ENCODE data around the gene UST. TPM values are rescaled to one million over a fixed set of nuclear protein-coding genes. Genes with fewer than 3 reads are reported as not detected.
"Not testable (repeated sequence)": the region's sequence is repeated elsewhere in the genome, so short reads cannot be mapped to it uniquely, and the experiment has no call there.

UST gene
- total and polyA plus RNA-seq, 2 donors (not counting 1 experiment from before 2014, with no cell fraction given): 7.3 to 16.9 TPM

- H3K4me1 Mint-ChIP-seq: peaks cover 70% of the 10 kb centered on the region
Measured at GRCh38 chr6:148864132-148864531, 117.3 kb downstream of the UST start.

GRCh38 chr6:148864941-148865340 lies 118.1 kb downstream of the UST start:
- H3K9me3 Mint-ChIP-seq (ENCODE audit: insufficient read depth): no peaks in the 10 kb centered on the region
- H3K4me1 Mint-ChIP-seq: peaks cover 74% of the 10 kb centered on the region

More at GRCh38 chr6:148864132-148864531, 117.3 kb downstream of the UST start:
- H3K4me3 Mint-ChIP-seq; intact Hi-C loops (cut with micrococcal nuclease); H3K9ac ChIP-seq (ENCODE audit: low read length); H3K9me3 Mint-ChIP-seq (ENCODE audit: insufficient read depth); H3K27ac Mint-ChIP-seq; H3K27ac ChIP-seq (ENCODE audit: low read length in 2 of 2); H3K9me3 ChIP-seq (ENCODE audit: control extremely low read depth in 1 of 3, control insufficient read depth in 2 of 3, insufficient read depth in 1 of 3, low read length in 2 of 3); H3K36me3 ChIP-seq (replicated peaks in 1 of 2; ENCODE audit: control extremely low read depth in 1 of 2, control insufficient read depth in 1 of 2, extremely low read depth in 1 of 2, insufficient read depth in 2 of 2, low read length in 1 of 2); H3K27me3 Mint-ChIP-seq; H2AFZ ChIP-seq (ENCODE audit: insufficient read depth, low read depth, low read length, poor library complexity, severe bottlenecking); H3K27me3 ChIP-seq (replicated peaks in 1 of 4; ENCODE audit: control extremely low read depth in 1 of 4, control insufficient read depth in 3 of 4, insufficient read depth in 4 of 4, low read length in 3 of 4); H3K4me2 ChIP-seq (replicated peaks; ENCODE audit: low read depth, low read length, poor library complexity, severe bottlenecking); DNase-seq; ATAC-seq (ENCODE audit: low read depth); H3K4me3 ChIP-seq (ENCODE audit: control extremely low read depth in 1 of 5, extremely low read depth in 1 of 5, insufficient read depth in 1 of 5, low read depth in 2 of 5, low read length in 4 of 5); H4K20me1 ChIP-seq (ENCODE audit: control insufficient read depth, insufficient read depth, low read length, poor library complexity, severe bottlenecking): not testable (repeated sequence)
- H3K4me1 ChIP-seq (ENCODE audit: control insufficient read depth in 2 of 2, insufficient read depth in 2 of 2, low read length in 2 of 2): peaks cover 26 to 35% of the 10 kb centered on the region in 2 donors
- 97% methylated on average over 13 of the region's 16 CpGs for WGBS (ENCODE audit: insufficient coverage)
- H3K79me2 ChIP-seq (ENCODE audit: control insufficient read depth, insufficient read depth, low read length): peaks cover 42% of the 10 kb centered on the region
- POLR2A ChIA-PET: interaction anchor here (0.6 kb wide), 1 partner anchor 36 kb away, joined by 3 read pairs; no protein-coding TSS in a partner anchor
- CTCF ChIA-PET: interaction anchor here (0.8 kb wide), 1 partner anchor 164 kb away, joined by 3 read pairs; no protein-coding TSS in a partner anchor

More at GRCh38 chr6:148864941-148865340, 118.1 kb downstream of the UST start:
- no peak overlapping the region for H2AFZ ChIP-seq (ENCODE audit: insufficient read depth, low read depth, low read length, poor library complexity, severe bottlenecking)
- no peaks in the 10 kb centered on the region for H3K27me3 ChIP-seq (replicated peaks in 1 of 4; ENCODE audit: control extremely low read depth in 1 of 4, control insufficient read depth in 3 of 4, insufficient read depth in 4 of 4, low read length in 3 of 4)
- peaks cover 0 to 4% (median 2%) of the 10 kb centered on the region in 3 donors for H3K9me3 ChIP-seq (ENCODE audit: control extremely low read depth in 1 of 3, control insufficient read depth in 2 of 3, insufficient read depth in 1 of 3, low read length in 2 of 3)
- ATAC-seq (ENCODE audit: low read depth): no peak
- WGBS (ENCODE audit: insufficient coverage): 82% methylated on average over 5 of the region's 5 CpGs
- no peaks in the 10 kb centered on the region for H4K20me1 ChIP-seq (ENCODE audit: control insufficient read depth, insufficient read depth, low read length, poor library complexity, severe bottlenecking)
- peak overlapping the region; percentile 9 for H3K4me2 ChIP-seq (replicated peaks; ENCODE audit: low read depth, low read length, poor library complexity, severe bottlenecking)
- no peak overlapping the region for H3K4me3 ChIP-seq (ENCODE audit: control extremely low read depth in 1 of 5, extremely low read depth in 1 of 5, insufficient read depth in 1 of 5, low read depth in 2 of 5, low read length in 4 of 5)
- Mint-ChIP-seq H3K27me3 (no peaks in the 10 kb centered on the region), H3K27ac (peak overlapping the region; percentile 22), H3K4me3 (no peak overlapping the region)
- no peak for TF ChIP-seq CTCF (IDR thresholded peaks at IDR 0.05)
- TF ChIP-seq EZH2 (IDR thresholded peaks at IDR 0.05; ENCODE audit: borderline replicate concordance, insufficient read depth, low read depth, low read length, poor library complexity, severe bottlenecking): no peak
- H3K27ac ChIP-seq (ENCODE audit: low read length in 2 of 2): no peak overlapping the region
- intact Hi-C loops (cut with micrococcal nuclease): loop anchor here (5.0 kb wide), 3 partner anchors 38 to 288 kb away; partner anchors contain the start of gene UST
- H3K9ac ChIP-seq (ENCODE audit: low read length): no peak overlapping the region
- no peaks in the 10 kb centered on the region for H3K36me3 ChIP-seq (replicated peaks in 1 of 2; ENCODE audit: control extremely low read depth in 1 of 2, control insufficient read depth in 1 of 2, extremely low read depth in 1 of 2, insufficient read depth in 2 of 2, low read length in 1 of 2)
- peaks cover 50% of the 10 kb centered on the region for H3K79me2 ChIP-seq (ENCODE audit: control insufficient read depth, insufficient read depth, low read length)
- ChIA-PET CTCF (interaction anchor here (0.6 to 0.7 kb wide), 3 partner anchors 69 to 200 kb away, joined by 4 to 6 read pairs (median 5); no protein-coding TSS in a partner anchor), POLR2A (no interaction called here)
- no peak for DNase-seq
- H3K4me1 ChIP-seq (ENCODE audit: control insufficient read depth in 2 of 2, insufficient read depth in 2 of 2, low read length in 2 of 2): peaks cover 28 to 37% of the 10 kb centered on the region in 2 donors
